ENCODE data around the gene POLN. TPM values are rescaled to one million over a fixed set of nuclear protein-coding genes. Genes with fewer than 3 reads are reported as not detected.

The POLN gene
- total and polyA plus RNA-seq, 2 of the 4 experiments (the other 2 are of a cell fraction), result 0.63 to 0.72 TPM

GRCh38 chr4:2062168-2062807, 179.6 kb downstream of the POLN start:
- no peak overlapping the region for H3K18ac ChIP-seq (ENCODE audit: low read depth, low read length)
- TF ChIP-seq CTCF (conservative IDR thresholded peaks at IDR 0.05; ENCODE audit: low read depth, low read length), result no peak
- no peak for TF ChIP-seq ELK1 (IDR thresholded peaks at IDR 0.05; ENCODE audit: borderline replicate concordance, low read depth, low read length)
- no peak for TF ChIP-seq POLR2A (IDR thresholded peaks at IDR 0.05; ENCODE audit: low read depth, low read length)
- no peak overlapping the region for H3K56ac ChIP-seq (ENCODE audit: extremely low read depth, insufficient read depth, low read length)
- no peak overlapping the region for H3K4me2 ChIP-seq (ENCODE audit: low read depth, low read length)
- H2AK9ac ChIP-seq (replicated peaks; ENCODE audit: low read depth, low read length, poor library complexity), result no peak overlapping the region
- no peak overlapping the region for H3K4me3 ChIP-seq (ENCODE audit: insufficient read depth, low read depth, low read length)
- H2BK120ac ChIP-seq (ENCODE audit: low read depth, low read length), result no peak overlapping the region
- no peak overlapping the region for H3K14ac ChIP-seq (replicated peaks; ENCODE audit: low read depth, low read length)
- no peaks in the 10 kb centered on the region for H3K36me3 ChIP-seq (ENCODE audit: control insufficient read depth, insufficient read depth, low read length)
- no peak overlapping the region for H2AFZ ChIP-seq (replicated peaks; ENCODE audit: low read length, poor library complexity)
- H4K8ac ChIP-seq (ENCODE audit: low read depth in 2 of 2, low read length in 2 of 2), result no peak overlapping the region
- dilution Hi-C loops (cut with HindIII; ENCODE audit: low sequenced_read_pairs, unreplicated experiment), result no loop called here
- H3K23ac ChIP-seq (ENCODE audit: low read depth, low read length), result no peak overlapping the region
- no TSS peak for BruUV-seq (replicated peaks)
- H3K9me3 ChIP-seq (ENCODE audit: control insufficient read depth, insufficient read depth, low read length), result no peaks in the 10 kb centered on the region; the same call in 1 of the 2 replicates
- in situ Hi-C loops (cut with MboI; ENCODE audit: low sequenced_read_pairs), result no loop called here
- no peak for DNase-seq
- no peak overlapping the region for H2BK5ac ChIP-seq (ENCODE audit: low read depth, low read length, poor library complexity, severe bottlenecking)
- H2AK5ac ChIP-seq (ENCODE audit: low read depth, low read length), result no peak overlapping the region
- no peak overlapping the region for H4K91ac ChIP-seq (ENCODE audit: insufficient read depth, low read depth, low read length)
- H3K9ac ChIP-seq (ENCODE audit: low read depth, low read length), result no peak overlapping the region
- POLR2A ChIA-PET (ENCODE audit: unreplicated experiment), result no interaction called here
- no peaks in the 10 kb centered on the region for H4K20me1 ChIP-seq (ENCODE audit: insufficient read depth, low read length)
- peaks cover 1% of the 10 kb centered on the region; the same call in 1 of the 2 replicates for H3K4me1 ChIP-seq (ENCODE audit: control insufficient read depth, insufficient read depth, low read length)
- peaks cover 39% of the 10 kb centered on the region for H3K27me3 ChIP-seq (ENCODE audit: control insufficient read depth, insufficient read depth, low read length)
- intact Hi-C loops (cut with micrococcal nuclease), result no loop called here
- no peak overlapping the region for H2BK20ac ChIP-seq (ENCODE audit: low read depth, low read length)
- H3K27ac ChIP-seq (ENCODE audit: insufficient read depth, low read length), result no peak overlapping the region
- no peaks in the 10 kb centered on the region for H3K79me1 ChIP-seq (ENCODE audit: low read depth in 1 of 2, low read length in 2 of 2)
- H2BK15ac ChIP-seq (ENCODE audit: low read depth, low read length), result no peak overlapping the region
- no peak for ATAC-seq (ENCODE audit: low read depth)
- no peak overlapping the region for H4K5ac ChIP-seq (ENCODE audit: low read depth, low read length)
- no peaks in the 10 kb centered on the region for H3K9me1 ChIP-seq (ENCODE audit: insufficient read depth, low read length)
- H3K4ac ChIP-seq (ENCODE audit: low read depth, low read length), result no peak overlapping the region
- CTCF ChIA-PET, result no interaction called here
- 67% methylated on average over 7 of the region's 11 CpGs; no CpG with 5 or more reads in 1 of the 2 experiments for WGBS, 2 experiments (ENCODE audit: extremely low coverage in 2 of 2, insufficient read length in 1 of 2)

Measured in IMR-90 (cell line).